HG02938 (cell line): ENCODE data around the gene P3R3URF.

ENCODE experiments used
- ATAC-seq: cut with Tn5 transposase; IDR thresholded peaks from one replicate; pipeline ENCODE4 v1.9.1; 2021; ENCODE audit warnings: mild to moderate bottlenecking, moderate library complexity; ENCODE audit not compliant: unreplicated experiment

Gene P3R3URF

GRCh38 chr1:46194641-46195193 is 18.4 kb upstream of the P3R3URF start:
- no peak for ATAC-seq

DNA sequence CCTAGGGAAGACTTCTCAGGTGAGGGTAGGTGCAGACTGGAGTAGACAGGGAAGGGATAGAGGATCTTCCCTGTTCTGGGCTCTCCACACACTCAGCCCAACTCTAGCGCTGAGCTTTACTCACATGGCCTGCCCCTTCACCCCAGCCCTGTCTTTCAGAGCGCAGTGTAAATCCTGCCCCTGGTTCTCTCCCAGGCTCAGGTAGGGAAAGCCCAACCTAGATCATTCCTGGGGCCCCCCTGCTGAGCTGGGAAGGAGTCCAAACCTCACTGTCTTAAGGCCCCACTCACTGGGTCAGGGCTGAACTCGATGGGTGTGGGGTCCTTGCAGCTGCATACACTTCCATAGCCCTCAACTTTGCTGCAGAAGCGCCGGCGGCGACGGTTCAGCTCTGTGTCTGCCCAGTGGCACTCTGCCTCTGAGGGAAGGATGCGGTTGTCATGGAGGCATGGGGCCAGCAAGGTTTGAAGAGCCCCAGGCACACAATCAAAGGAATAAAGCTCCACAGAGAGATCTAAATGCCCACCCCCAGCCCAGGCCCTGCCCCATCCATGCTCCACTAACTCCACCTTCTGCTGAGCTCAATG is 17.8 kb upstream of the P3R3URF start:
- no peak for ATAC-seq

DNA sequence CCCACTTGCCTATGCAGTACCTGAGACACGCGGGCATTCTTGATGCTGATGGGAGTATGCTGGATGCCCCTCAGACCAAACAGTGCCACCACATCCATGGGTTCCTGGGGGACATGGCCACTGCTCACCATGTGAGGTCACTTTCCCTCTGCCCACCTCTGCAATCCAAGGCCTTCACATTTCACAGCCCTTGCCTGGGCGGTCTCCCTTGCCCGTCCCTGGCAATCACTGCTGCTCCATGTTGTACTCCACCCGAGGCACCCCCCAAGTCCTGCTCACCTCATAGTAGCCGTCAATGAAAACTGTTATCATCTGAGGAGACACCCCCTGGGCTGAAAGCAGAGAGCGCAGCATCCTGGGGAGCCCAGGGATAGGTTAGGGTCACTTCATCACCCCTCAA is 17.0 kb upstream of the P3R3URF start:
- ATAC-seq: no peak

GRCh38 chr1:46192171-46192570 is 15.9 kb upstream of the P3R3URF start:
- ATAC-seq: no peak

DNA sequence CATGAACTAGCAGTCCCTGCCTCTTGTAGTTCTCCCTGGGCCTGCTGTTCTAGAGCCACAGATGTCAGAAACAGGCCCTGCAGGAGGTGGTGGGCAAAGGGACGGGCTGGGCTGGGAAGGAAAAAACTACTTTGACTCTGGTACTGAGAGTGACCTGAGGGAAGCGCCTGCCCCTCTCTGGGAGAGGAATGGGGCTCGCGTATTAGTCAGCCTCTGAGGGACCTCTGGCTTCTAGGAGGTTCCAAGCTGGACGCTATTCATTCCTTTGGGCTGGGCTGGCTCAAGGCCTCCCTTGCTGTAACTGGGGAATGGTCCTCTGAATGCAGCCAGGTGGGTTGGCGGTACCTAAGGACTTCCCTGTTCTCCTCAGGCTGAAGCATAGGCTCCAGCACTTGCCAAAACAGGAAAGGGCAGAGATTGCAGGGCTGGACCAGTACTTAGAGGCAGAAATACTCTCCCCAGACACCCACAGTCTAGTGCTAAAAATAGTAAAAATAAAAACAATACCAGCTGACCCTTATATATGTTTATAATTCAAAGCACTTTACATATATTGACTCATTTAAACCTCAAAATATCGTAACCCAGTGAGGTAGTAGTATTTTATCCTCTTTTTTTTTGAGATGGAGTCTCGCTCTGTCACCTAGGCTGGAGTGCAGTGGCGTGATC is 14.9 kb upstream of the P3R3URF start:
- no peak for ATAC-seq

DNA sequence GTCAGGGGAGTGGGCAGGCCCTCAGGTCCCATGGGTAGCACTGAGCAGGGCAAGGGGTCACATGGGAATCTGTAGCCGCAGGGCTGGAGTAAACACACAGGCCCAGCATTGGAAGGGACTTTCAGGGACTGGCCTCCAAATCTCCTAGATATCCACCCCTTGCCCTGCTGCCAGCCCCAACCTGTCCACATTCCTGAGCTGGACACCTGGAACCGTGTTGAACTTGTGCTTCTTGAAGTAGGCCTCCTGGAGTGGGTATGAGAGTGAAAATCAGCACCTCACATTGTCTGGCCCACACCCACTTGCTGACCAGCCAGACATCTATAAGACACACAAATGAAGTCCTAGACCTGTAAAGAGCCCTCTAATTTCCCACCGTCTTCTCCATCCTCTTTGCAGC is 14.3 kb upstream of the P3R3URF start:
- no peak for ATAC-seq

DNA sequence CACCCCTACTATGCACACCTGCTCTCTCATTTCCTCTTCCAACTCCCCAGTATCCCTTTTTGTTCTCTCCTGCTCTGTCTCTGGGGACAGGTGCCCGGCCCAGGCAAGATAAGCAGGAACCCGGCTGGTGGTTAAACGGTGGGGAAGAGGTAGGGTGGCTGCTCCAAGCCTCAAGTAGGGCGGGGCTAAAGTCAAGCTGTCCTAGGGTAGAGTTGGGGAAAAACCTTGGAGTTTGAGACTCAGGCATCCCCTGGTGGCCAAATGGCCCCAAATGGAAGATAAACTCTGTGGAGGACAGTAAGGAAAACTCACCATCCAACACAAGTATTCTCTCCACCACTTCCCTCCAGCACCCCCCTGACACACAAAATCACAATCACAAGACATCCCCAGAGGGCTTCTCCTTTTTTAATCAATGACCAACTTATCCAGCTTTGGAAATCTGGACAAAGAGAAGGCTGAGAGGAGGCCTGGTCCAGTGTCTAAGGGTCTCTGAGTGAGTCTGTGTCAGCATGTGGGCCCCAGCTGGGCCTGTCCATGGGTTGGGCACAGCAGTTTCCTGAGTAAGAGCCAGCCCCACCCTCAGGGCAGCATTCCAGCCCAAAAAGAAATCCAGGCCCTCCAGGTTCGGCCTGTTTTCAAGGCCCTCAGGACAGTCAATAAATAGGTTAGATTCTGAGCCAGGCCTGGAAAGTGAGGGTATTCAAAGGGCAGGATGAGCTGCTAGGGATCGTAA is 12.2 kb upstream of the P3R3URF start:
- no peak for ATAC-seq

- no peak for ATAC-seq
Observed at GRCh38 chr1:46187106-46187869, 11.0 kb upstream of the P3R3URF start.

DNA sequence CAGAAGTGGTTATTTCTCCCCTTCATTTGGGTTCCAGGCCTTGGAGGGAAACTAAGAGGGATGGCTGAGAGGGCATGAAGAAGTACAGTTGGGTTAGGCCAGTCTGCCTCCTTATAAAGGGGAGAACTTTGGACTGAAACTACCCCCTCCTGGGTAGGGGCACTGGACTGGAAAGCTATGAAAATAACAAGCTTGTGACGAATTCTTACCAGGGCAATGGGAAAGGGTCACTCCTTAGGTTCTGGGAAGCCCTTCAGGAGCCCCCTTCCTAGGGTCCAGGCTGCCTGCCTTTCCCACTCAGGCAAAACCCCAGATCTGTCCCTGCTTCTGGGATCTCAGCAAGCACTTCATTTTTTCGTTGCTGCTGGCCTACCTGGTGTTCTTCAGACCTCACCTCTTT is 9.8 kb upstream of the P3R3URF start:
- no peak for ATAC-seq

DNA sequence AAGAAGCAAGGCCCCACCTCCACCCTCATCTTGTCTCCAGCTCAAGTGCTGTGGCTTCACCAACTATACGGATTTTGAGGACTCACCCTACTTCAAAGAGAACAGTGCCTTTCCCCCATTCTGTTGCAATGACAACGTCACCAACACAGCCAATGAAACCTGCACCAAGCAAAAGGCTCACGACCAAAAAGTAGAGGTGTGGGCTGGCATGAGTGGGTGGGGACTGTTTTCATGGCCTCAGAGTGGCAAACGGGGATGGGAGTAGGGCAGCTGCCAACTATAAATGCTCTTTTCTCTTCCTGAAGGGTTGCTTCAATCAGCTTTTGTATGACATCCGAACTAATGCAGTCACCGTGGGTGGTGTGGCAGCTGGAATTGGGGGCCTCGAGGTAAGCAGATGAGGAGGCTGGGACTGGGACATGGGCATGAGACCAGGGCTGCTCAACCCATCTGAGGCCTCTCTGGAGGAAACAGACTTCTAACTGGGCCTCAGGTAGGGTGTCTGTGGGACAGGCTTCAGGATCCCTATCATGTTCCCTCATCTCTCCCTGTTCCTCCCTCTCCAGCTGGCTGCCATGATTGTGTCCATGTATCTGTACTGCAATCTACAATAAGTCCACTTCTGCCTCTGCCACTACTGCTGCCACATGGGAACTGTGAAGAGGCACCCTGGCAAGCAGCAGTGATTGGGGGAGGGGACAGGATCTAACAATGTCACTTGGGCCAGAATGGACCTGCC is 8.8 kb upstream of the P3R3URF start:
- ATAC-seq: no peak

DNA sequence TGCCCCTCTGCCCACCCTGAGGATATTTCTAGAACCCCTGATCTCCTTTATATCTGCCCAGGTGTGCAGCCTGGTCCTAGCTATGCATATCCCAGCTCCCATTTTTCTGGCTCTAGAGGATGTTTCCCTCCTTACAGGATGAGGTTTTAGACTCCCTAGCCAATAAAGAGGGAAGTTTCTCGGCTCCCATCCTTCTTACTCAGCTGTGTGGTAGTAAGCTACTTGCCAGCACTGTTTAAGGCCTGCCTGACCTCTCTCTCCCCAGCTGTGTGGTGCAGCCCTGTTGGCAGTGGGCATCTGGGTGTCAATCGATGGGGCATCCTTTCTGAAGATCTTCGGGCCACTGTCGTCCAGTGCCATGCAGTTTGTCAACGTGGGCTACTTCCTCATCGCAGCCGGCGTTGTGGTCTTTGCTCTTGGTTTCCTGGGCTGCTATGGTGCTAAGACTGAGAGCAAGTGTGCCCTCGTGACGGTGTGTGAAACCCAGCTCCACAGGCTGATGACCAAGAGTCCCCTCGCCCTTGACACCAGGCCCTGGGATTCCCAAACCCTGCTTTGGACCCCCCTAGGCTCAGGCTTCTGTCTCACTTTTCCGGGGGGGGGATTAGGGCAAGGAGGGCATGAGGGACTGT is 7.8 kb upstream of the P3R3URF start:
- ATAC-seq: peak; percentile 65

GRCh38 chr1:46183079-46183847 is 7.0 kb upstream of the P3R3URF start:
- no peak for ATAC-seq

DNA sequence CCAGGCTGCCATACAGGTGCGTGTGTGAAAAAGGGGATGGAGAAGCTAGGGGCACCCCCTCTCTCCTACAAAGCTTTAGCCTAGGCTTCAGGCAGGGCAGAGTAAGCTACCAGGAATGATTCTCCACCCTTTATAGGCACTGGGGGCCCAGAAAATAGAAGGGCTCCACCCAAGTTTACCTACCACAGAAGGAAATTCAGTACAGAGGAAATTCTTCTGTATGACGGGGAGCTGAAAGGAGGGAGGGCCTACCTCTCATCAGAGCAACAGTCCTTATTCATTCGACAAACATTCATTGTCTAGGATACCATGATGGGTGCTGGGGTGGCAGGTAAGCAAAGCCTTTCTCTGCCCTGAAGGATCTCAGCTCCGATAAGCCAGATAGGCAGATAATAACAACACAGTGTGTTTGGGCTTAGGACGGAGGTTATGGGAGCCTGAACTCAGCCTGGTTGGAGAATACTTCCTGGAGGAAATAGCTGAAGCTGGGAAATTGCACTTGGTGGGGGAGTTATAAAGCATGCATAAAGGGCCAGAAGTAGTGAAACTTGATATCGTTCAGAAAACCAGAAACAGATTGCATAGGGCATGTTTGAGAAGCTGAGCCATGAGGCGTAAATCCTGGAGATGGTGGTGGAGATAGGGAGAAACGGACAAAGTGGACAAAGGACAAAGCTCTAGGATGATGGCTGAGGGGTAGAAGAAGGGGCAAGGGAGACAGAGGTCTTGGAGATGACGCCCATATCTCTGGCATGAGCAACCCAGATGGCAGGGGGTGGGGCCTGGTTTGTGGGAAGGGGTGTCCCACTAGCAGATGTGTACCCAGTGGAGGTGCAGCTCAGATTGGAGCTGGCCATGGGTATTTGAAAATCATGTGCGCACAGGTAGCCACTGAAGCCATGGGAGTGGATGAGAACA is 5.3 kb upstream of the P3R3URF start:
- no peak for ATAC-seq

GRCh38 chr1:46180082-46180616 is 3.9 kb upstream of the P3R3URF start:
- ATAC-seq: no peak

GRCh38 chr1:46179138-46180081 is 3.1 kb upstream of the P3R3URF start:
- ATAC-seq: no peak

DNA sequence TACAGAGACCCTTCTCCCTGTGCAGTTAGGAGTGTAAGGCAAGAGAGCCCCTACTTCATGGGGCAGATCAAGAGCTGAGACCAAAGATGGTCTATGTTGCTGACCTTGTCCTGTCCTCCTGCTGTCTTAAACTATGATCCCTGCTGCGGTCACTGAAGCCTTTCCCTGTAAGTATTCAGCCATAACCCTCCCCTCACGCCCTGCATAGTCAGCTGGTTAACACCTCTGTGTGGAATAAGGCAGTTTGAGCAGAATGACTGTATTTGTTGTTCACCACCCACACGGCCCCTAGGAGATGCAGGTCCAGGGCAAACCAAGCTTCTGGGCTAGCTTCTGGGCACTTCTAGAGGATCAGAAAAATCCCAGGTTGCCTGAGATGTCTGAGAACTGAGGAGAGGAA is 1.0 kb downstream of the P3R3URF start:
- ATAC-seq: no peak
